WTC11 (cell line): Measurements from ENCODE around the gene OPCML. TPM values are rescaled to one million over a fixed set of nuclear protein-coding genes. Genes with fewer than 3 reads are reported as not detected.

ENCODE experiments used
- ATAC-seq: fragments of 200-7000 bp; cut with Tn5 transposase; 2 replicates; pipeline ENCODE4 v1.10.0; 2021; ENCODE audit warnings: mild to moderate bottlenecking, moderate library complexity
- CTCF ChIA-PET: fragments of 300-600 bp; sonication (Branson Sonifier 250); formaldehyde crosslinking; loops from one replicate; lab custom pipeline; 2021; ENCODE audit warnings: antibody characterized with exemption; lab: Charles Lee
- POLR2A ChIA-PET: fragments of 350-600 bp; sonication (Branson Sonifier 250); formaldehyde crosslinking; loops from one replicate; lab custom pipeline; 2021; ENCODE audit warnings: antibody characterized with exemption; lab: Charles Lee
- DNase-seq: peaks from one replicate; pipeline ENCODE4 v3.0.0; 2021; ENCODE audit warnings: low spot score
- H3K27ac Mint-ChIP-seq: 2 replicates; pipeline ENCODE4 v1.8.0; 2021; ENCODE audit warnings: mixed read lengths
- H3K27me3 Mint-ChIP-seq: 2 replicates; pipeline ENCODE4 v1.8.0; 2021; ENCODE audit warnings: low read depth, mild to moderate bottlenecking, moderate library complexity, mixed read lengths
- H3K36me3 Mint-ChIP-seq: 2 replicates; pipeline ENCODE4 v1.8.0; 2021; ENCODE audit warnings: mixed read lengths
- H3K4me1 Mint-ChIP-seq: 2 replicates; pipeline ENCODE4 v1.8.0; 2022; ENCODE audit warnings: mixed read lengths
- H3K4me3 Mint-ChIP-seq: 2 replicates; pipeline ENCODE4 v1.8.0; 2021; ENCODE audit warnings: mild to moderate bottlenecking, moderate library complexity, mixed read lengths
- H3K9me3 Mint-ChIP-seq: 2 replicates; pipeline ENCODE4 v1.8.0; 2021; ENCODE audit warnings: mixed read lengths
- ATF2 ChIP-seq: sonication (generic); formaldehyde crosslinking; IDR thresholded peaks from 2 replicates; pipeline ENCODE4 v1.8.1; 2022; ENCODE audit warnings: low read depth, missing genetic modification reagents, borderline replicate concordance
- CBFB ChIP-seq: sonication (generic); formaldehyde crosslinking; IDR thresholded peaks from 2 replicates; pipeline ENCODE4 v1.8.1; 2022; ENCODE audit warnings: mild to moderate bottlenecking, low read depth, missing genetic modification reagents
- CTCF ChIP-seq: fragments of 200-600 bp; IDR thresholded peaks from 2 replicates; pipeline ENCODE4 v1.8.0; 2022; ENCODE audit warnings: antibody characterized with exemption
- E2F1 ChIP-seq: sonication (generic); formaldehyde crosslinking; IDR thresholded peaks from 2 replicates; pipeline ENCODE4 v1.8.0; 2022; ENCODE audit warnings: mild to moderate bottlenecking, missing genetic modification reagents
- E2F4 ChIP-seq: sonication (generic); formaldehyde crosslinking; IDR thresholded peaks from 2 replicates; pipeline ENCODE4 v1.8.1; 2022; ENCODE audit warnings: low read depth, mild to moderate bottlenecking, moderate library complexity, missing genetic modification reagents, borderline replicate concordance
- FOXJ3 ChIP-seq: sonication (generic); formaldehyde crosslinking; IDR thresholded peaks from 2 replicates; pipeline ENCODE4 v1.9.0; 2021; ENCODE audit warnings: missing genetic modification reagents, mild to moderate bottlenecking, borderline replicate concordance
- FOXK1 ChIP-seq: sonication (generic); formaldehyde crosslinking; IDR thresholded peaks from 2 replicates; pipeline ENCODE4 v1.8.0; 2022; ENCODE audit warnings: mild to moderate bottlenecking, moderate library complexity, missing genetic modification reagents
- GTF2I ChIP-seq: fragments of 250-450 bp; sonication (Bioruptor Pico); conservative IDR thresholded peaks from 2 replicates; pipeline ENCODE4 v1.4.0; 2021; ENCODE audit warnings: mild to moderate bottlenecking
- IRF2 ChIP-seq: sonication (generic); formaldehyde crosslinking; IDR thresholded peaks from 2 replicates; pipeline ENCODE4 v1.8.0; 2022; ENCODE audit warnings: low read depth, missing genetic modification reagents, borderline replicate concordance
- JUN ChIP-seq: sonication (generic); formaldehyde crosslinking; IDR thresholded peaks from 2 replicates; pipeline ENCODE4 v1.8.0; 2023; ENCODE audit warnings: mild to moderate bottlenecking, missing genetic modification reagents
- MAX ChIP-seq: sonication (generic); formaldehyde crosslinking; IDR thresholded peaks from 2 replicates; pipeline ENCODE4 v1.8.0; 2022; ENCODE audit warnings: mild to moderate bottlenecking, missing genetic modification reagents
- NR2C2 ChIP-seq: sonication (generic); formaldehyde crosslinking; IDR thresholded peaks from 2 replicates; pipeline ENCODE4 v1.8.0; 2022; ENCODE audit warnings: mild to moderate bottlenecking, missing genetic modification reagents
- OVOL2 ChIP-seq: fragments of 250-450 bp; sonication (Bioruptor Pico); IDR thresholded peaks from 2 replicates; pipeline ENCODE4 v1.9.0; 2021; ENCODE audit warnings: mild to moderate bottlenecking, borderline replicate concordance
- PREB ChIP-seq: sonication (generic); formaldehyde crosslinking; IDR thresholded peaks from 2 replicates; pipeline ENCODE4 v1.8.1; 2022; ENCODE audit warnings: mild to moderate bottlenecking, missing genetic modification reagents, moderate library complexity, borderline replicate concordance
- RELA ChIP-seq: sonication (generic); formaldehyde crosslinking; IDR thresholded peaks from 2 replicates; pipeline ENCODE4 v1.8.1; 2022; ENCODE audit warnings: missing genetic modification reagents, mild to moderate bottlenecking, borderline replicate concordance
- RORB ChIP-seq: fragments of 250-450 bp; sonication (Bioruptor Pico); IDR thresholded peaks from 2 replicates; pipeline ENCODE4 v1.9.0; 2021; ENCODE audit warnings: mild to moderate bottlenecking
- SMAD4 ChIP-seq: sonication (generic); formaldehyde crosslinking; IDR thresholded peaks from 2 replicates; pipeline ENCODE4 v1.8.0; 2022; ENCODE audit warnings: mild to moderate bottlenecking, missing genetic modification reagents
- ZBTB43 ChIP-seq: sonication (generic); formaldehyde crosslinking; IDR thresholded peaks from 2 replicates; pipeline ENCODE4 v1.8.1; 2023; ENCODE audit warnings: mild to moderate bottlenecking, missing genetic modification reagents
- ZNF416 ChIP-seq: fragments of 250-450 bp; sonication (Bioruptor Pico); IDR thresholded peaks from 2 replicates; pipeline ENCODE4 v1.9.0; 2021; ENCODE audit warnings: mild to moderate bottlenecking, inconsistent platforms
- ZNF423 ChIP-seq: fragments of 250-450 bp; sonication (Bioruptor Pico); IDR thresholded peaks from 2 replicates; pipeline ENCODE4 v2.1.2; 2022; ENCODE audit warnings: mild to moderate bottlenecking, moderate library complexity
- ZNF425 ChIP-seq: fragments of 250-450 bp; sonication (Bioruptor Pico); conservative IDR thresholded peaks from 2 replicates; pipeline ENCODE4 v1.9.0; 2021; ENCODE audit warnings: mild to moderate bottlenecking
- total RNA-seq: library from RNA; stranded (reverse); gene quantifications from 3 replicates; pipeline ENCODE4 v1.2.3, GENCODE V29; 2021

OPCML gene
- total RNA-seq, 1 experiment from 2014 or later, result 1.5 TPM

- H3K9me3 Mint-ChIP-seq, result no peaks in the 10 kb centered on the region
- H3K4me1 Mint-ChIP-seq, result peaks cover 38% of the 10 kb centered on the region
- no peak overlapping the region for H3K27ac Mint-ChIP-seq
- H3K36me3 Mint-ChIP-seq, result no peaks in the 10 kb centered on the region
- H3K27me3 Mint-ChIP-seq, result no peaks in the 10 kb centered on the region; the same call in 1 of the 2 replicates
- H3K4me3 Mint-ChIP-seq, result no peak overlapping the region
- no peak for TF ChIP-seq NR2C2 (CRISPR knock-in tag)
- TF ChIP-seq ZBTB43 (CRISPR knock-in tag), result no peak
- no peak for TF ChIP-seq E2F4 (CRISPR knock-in tag)
- TF ChIP-seq GTF2I (CRISPR knock-in tag), result no peak
- no peak for TF ChIP-seq PREB (CRISPR knock-in tag)
- no peak for TF ChIP-seq FOXJ3 (CRISPR knock-in tag)
- TF ChIP-seq ZNF416 (CRISPR knock-in tag), result no peak
- TF ChIP-seq RORB (CRISPR knock-in tag), result no peak
- no peak for TF ChIP-seq CBFB (CRISPR knock-in tag)
- no peak for TF ChIP-seq RELA (CRISPR knock-in tag)
- TF ChIP-seq MAX (CRISPR knock-in tag), result no peak
- TF ChIP-seq JUN (CRISPR knock-in tag), result no peak
- TF ChIP-seq, all 79 proteins: peak for 0
- ATAC-seq (no peak), DNase-seq (no peak)
- ChIA-PET CTCF (interaction anchor here (1.2 to 1.6 kb wide), 2 partner anchors 296 to 420 kb away, joined by 3 to 4 read pairs; no protein-coding TSS in a partner anchor), POLR2A (no interaction called here)
These were observed 887.6 kb downstream of the OPCML start for GRCh38 chr11:132644520-132645239.

- ATAC-seq (no peak; the same call in 1 of the 2 replicates), DNase-seq (no peak)
- ChIA-PET POLR2A (no interaction called here), CTCF (no interaction called here)
- H3K4me3 Mint-ChIP-seq, result no peak overlapping the region
- no peaks in the 10 kb centered on the region for H3K36me3 Mint-ChIP-seq
- no peaks in the 10 kb centered on the region for H3K9me3 Mint-ChIP-seq
- H3K27ac Mint-ChIP-seq, result no peak overlapping the region
- TF ChIP-seq OVOL2, result no peak
- TF ChIP-seq JUN (CRISPR knock-in tag), result no peak
- TF ChIP-seq ZNF423, result peak; percentile 66; the same call in 1 of the 2 replicates
- no peaks in the 10 kb centered on the region; the same call in 1 of the 2 replicates for H3K27me3 Mint-ChIP-seq
- peaks cover 47% of the 10 kb centered on the region for H3K4me1 Mint-ChIP-seq
These were observed 889.1 kb downstream of the OPCML start for GRCh38 chr11:132643239-132643638.

GRCh38 chr11:132640952-132641351 is 891.3 kb downstream of the OPCML start:
- ATAC-seq (no peak), DNase-seq (no peak)
- Mint-ChIP-seq H3K27ac (no peak overlapping the region), H3K4me3 (no peak overlapping the region), H3K36me3 (no peaks in the 10 kb centered on the region), H3K27me3 (no peaks in the 10 kb centered on the region; the same call in 1 of the 2 replicates), H3K9me3 (no peaks in the 10 kb centered on the region), H3K4me1 (peaks cover 28% of the 10 kb centered on the region)
- POLR2A ChIA-PET, result interaction anchor here (0.5 kb wide), 1 partner anchor 35 kb away, joined by 3 read pairs; no protein-coding TSS in a partner anchor
- CTCF ChIA-PET, result no interaction called here
- TF ChIP-seq ZNF425 (CRISPR knock-in tag) (no peak), CTCF (no peak), ATF2 (CRISPR knock-in tag) (no peak), JUN (CRISPR knock-in tag) (no peak), SMAD4 (CRISPR knock-in tag) (no peak), ZNF416 (CRISPR knock-in tag) (no peak), FOXK1 (CRISPR knock-in tag) (no peak), IRF2 (CRISPR knock-in tag) (no peak), E2F1 (CRISPR knock-in tag) (no peak)
